ENCODE measurements around the gene CNOT4.
"Not testable (repeated sequence)": the region's sequence is repeated elsewhere in the genome, so short reads cannot be mapped to it uniquely, and the experiment has no call there.

The CNOT4 gene

DNA sequence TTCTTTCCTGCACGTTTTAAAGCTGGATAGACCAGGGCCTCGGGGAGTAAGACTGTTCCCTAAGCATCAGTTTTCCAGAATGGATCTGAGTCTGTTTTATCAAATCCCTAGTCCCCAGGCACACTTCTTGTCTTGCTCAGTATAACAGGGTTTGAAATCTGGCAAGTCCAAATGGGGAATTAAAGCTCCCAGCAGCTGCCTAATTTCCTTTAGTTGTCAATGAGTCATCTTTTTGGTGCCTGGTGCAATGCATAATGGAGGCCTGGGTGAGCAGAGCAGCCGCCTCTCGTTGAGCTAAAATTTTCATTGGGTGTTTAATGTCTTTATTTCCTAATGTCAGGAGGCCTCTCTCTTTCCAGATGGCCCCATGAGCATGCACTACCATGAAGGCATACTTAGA lies 188.3 kb downstream of the CNOT4 start:
- DNase-seq: peak; percentile 42

DNA sequence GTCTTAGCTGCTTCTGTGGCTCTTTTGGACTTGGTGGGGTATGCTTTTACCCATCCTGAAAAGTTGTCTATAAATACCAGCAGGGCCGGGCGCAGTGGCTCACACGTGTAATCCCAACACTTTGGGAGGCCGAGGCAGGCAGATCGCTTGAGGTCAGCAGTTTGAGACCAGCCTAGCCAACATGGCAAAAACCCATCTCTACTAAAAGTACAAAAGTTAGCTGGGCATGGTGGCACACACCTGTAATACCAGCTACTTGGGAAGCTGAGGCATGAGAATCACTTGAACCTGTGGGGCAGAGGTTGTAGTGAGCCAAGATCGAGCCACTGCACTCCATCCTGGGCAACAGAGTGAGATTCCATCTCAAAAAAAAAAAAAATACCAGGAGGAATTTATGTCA lies 188.9 kb downstream of the CNOT4 start:
- DNase-seq: not testable (repeated sequence)

DNA sequence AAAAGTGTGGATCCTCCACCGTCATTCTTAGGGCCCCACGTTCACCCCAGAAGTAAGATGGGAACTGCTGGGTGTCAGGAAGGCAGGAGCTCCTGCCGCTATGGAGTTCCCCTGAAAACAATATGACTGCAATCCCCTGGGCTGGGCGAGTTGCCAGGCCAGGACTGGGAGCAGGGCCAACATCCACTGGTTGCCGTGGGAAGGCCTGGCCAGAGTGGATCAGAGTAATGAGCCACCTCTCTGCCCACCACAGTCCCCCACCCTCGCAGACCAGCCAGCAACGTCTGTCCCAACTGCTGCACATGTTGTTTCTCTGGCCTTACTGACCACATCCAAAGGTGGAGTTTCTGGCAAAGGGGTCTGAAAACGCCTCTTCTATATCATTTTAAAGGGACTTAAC lies 189.6 kb downstream of the CNOT4 start:
- peak; percentile 63 for DNase-seq

DNA sequence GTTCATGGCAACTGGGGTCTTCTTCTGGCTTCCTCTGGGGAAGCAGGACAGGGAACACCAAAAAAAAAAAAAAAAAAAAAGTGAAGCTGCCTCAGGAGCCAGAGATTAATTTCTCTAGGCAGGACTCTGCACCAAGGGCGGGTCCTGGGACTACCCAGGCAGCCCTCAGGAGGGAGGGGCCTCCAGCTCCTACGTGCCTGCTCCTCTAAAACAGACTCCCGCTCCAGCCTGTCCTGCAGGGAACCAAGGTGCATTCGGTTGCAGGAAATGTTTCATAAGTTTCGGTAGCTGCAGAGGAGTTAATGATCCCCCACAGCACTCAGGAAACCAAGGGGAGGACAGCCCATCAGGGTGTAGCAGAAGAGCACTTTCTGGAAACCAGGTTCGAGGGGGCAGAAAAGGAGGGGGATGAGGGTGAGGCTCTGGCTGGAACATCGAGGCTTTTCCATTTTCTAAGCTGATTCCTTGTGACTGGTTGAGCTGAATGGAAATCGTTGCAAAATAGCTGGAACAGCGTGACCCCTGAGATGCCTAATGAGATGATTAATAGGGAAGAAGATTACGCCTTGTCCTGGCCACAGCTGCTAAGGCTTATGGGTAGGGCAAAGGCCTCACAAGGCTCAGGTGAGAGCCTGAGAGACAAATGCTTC lies 192.1 kb downstream of the CNOT4 start:
- DNase-seq: no peak

DNA sequence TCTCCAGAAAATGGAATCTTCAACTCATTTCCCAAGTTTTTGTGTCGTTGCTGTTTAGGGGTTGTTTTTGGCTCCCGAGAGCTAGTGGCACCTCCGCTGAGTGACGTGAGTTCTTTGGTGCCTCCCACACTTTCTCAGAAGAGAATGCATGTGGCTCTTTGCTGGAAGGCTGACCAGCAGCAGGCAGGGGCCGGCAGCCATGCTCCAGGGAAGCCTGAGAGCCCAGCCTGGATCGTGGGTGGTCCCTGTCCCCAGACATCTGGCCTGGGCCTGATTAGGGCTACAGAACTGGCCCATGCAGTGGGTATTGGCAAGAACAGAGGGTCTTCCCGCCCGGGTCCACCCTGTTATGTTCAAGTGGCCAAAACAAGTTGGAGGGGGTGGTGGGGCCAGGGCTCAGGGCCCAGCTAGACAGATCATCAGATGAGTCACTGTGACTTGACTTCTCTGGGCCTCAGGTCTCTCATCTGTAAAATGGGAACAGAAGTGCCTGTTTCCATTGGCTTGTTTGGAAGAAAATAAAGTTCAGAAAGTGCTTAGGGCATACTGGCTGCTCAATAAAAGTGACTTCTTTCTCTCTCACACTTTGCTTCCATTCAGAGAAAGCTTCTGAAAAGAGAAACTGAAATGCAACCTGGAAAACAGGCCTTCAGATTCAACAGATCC lies 193.1 kb downstream of the CNOT4 start:
- no peak for DNase-seq

DNA sequence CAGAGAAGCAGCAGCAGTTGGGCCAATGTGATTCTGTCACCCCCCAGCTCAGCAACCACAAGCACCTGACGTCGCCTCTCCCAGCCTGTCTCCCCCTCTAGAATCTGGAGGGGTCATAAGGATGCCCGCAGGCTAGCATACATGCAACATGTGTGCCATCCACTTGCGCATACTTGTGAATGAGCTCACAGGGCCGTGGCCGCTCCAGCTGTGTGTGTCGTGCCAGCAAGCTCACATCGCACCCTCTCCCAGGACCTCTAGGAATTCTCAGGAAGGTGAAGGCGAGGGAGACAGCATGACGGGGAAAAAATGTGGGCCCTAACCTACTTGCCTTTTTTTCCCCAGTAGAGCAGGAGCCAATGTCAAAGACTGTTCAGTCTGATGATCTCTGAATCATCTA lies 195.9 kb downstream of the CNOT4 start:
- no peak for DNase-seq
